Occipital lobe (tissue), 2 donors: ENCODE data around the gene ZNF672. TPM values are rescaled to one million over a fixed set of nuclear protein-coding genes. Genes with fewer than 3 reads are reported as not detected.
"Not testable (repeated sequence)": the region's sequence is repeated elsewhere in the genome, so short reads cannot be mapped to it uniquely, and the experiment has no call there.

Source experiments
- DNase-seq: peaks from one replicate; lab custom pipeline; 2025; lab: John Stamatoyannopoulos, UW
- total RNA-seq: library from RNA; depleted of rRNA; stranded (reverse); fragments of >200 nt; gene quantifications from one replicate; pipeline ENCODE4 v1.2.3, GENCODE V29; 2014

ZNF672 gene
- total RNA-seq: 14.0 TPM

DNA sequence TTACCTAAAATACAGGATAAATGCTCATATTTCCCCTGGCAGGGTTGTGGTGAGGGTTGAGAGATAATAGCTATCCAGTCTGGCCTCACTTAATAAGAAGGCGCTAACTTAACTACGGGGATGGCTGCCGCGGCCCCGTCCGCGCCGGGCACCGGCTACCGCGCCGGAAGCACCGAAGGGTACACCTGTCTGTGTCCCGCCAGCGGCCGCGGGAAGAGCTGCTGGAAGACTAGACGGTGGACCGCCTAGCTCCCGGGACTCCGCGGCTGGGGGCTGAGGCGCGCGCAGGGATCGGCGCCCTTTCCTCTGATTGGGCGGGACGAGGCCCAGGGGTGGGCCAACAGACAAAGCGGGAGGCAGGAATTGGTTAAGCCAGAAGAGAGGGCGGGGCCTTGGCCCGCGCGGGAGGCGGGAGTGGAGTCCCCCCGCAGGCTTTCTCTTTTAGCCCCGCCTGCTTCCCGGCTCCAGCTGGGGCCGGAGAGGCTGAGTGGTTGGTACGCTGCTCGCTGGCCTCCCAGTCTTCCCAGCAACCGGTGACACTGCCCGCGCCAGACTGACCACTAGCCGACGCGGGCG is at the start of gene ZNF672:
ZNF672 (plus strand) TSS at position 444 of the 576 bp plus-strand sequence. CDS start 9,051 bp downstream, outside the sequence.
- DNase-seq: peak; percentile 99

- DNase-seq: no peak
Observed at GRCh38 chr1:248788327-248788726, 49.7 kb upstream of the ZNF672 start.

DNA sequence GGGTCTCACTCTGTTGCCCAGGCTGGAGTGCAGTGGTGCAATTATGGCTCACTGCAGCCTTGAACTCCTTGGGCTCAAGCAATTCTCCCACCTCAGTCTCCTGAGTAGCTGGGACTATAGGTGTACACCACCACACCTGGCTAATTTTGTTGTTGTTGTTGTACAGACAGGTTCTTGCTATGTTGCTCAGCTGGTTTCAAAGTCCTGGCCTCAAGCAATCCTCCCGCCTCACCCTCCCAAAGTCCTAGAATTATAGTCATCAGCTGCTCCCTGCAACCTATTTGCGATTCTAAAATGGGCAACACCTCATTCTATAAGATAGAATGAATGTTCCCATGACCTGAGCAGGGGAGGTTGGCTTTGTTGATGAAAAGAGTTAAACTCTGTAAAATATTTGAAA is 48.7 kb upstream of the ZNF672 start:
- not testable (repeated sequence) for DNase-seq

GRCh38 chr1:248790456-248790855 is 47.6 kb upstream of the ZNF672 start:
- no peak for DNase-seq

DNA sequence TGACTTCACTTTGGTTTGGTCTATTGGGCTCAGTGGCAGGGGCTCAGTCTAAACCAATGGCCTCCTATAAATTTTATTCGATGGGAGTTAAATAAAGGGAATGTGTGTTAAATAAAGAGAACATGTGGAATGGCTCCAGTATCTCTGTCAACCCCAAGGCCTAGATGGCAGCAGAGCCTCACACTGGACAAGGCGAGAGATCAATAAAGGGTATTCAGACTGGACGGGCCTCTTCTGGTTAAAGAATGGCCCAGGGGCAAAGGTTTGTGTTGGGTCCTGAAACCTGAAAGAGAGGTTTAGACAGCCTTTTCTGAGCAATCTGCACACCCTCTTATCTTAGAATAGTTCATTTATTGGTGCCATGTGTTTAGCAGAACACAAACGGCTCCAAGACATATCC is 47.0 kb upstream of the ZNF672 start:
- no peak for DNase-seq

DNA sequence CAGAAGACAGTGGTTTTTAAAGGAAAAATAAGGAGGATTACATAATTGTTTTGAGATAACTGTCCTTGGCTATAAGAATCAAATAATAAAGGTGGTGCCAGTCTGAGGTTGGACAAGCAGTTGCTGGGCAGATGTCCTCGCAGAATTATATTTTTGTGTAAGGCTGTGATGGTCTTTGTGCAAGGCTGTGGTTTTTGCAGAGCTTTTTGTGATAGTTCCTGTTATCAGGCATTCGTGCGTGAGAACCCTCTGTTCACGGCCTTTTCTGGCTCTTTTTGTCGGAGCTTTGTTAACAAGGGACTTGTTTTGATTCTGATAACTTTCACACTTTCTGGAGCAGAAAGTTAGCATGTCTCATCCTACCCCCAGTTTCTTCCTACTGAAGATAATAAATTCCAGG is 45.7 kb upstream of the ZNF672 start:
- DNase-seq: no peak

DNA sequence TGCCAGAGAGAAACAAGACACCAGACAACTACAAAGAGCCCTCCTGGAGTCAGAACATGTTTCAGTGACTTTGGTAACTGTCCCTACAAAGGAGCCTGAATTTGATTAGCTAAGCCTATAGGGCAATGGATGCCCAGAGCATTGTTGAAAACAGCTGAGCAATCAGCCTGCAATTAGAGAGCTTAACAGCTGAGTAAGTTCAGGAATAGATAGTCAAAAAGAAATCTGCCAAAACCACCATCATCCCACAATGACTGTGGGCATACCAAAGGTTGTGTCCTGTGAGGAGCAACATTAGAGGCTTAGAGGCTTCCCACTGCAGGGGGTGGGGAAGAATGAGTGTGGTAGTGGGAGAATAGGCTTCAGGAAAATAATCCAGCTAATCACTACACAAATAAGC is 44.4 kb upstream of the ZNF672 start:
- no peak for DNase-seq

DNA sequence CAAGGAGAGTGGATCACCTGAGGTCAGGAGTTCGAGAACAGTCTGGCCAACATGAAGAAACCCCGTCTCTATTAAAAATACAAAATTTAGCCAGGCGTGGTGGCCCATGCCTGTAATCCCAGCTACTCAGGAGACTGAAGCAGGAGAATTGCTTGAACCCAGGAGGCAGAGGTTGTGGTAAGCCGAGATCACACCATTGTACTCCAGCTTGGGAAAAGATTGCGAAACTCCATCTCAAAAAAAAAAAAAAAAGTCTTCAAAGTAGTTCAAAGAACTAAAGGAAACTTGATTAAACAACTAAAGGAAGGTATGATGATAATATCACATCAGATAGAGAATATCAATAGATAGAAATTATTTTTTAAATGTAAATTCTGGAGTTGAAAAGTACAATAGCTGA is 43.4 kb upstream of the ZNF672 start:
- not testable (repeated sequence) for DNase-seq

DNA sequence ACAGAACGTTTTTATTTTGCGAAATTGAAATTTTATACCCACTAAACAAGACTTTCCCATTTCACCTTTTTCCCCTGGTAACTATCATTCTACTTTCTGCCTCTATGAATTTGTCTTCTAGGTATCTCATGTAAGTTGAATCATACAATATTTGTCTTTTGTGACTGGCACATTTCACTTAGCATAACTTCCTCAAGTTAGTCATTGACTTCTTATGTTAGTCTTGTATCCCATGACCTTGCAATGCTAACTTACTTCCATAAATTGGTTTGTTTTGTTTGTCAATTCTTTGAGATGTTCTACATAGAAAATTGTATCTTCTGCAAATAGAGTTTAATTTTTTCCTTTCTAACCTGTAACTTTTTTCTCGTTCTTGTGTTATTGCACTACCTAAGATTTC is 39.2 kb upstream of the ZNF672 start:
- DNase-seq: no peak

GRCh38 chr1:248800459-248800858 is 37.6 kb upstream of the ZNF672 start:
- no peak for DNase-seq

- DNase-seq: no peak
Observed at GRCh38 chr1:248802454-248802853, 35.6 kb upstream of the ZNF672 start.

GRCh38 chr1:248803501-248803900 is 34.5 kb upstream of the ZNF672 start:
- DNase-seq: not testable (repeated sequence)

GRCh38 chr1:248804771-248805681 is 33.0 kb upstream of the ZNF672 start:
- no peak for DNase-seq

GRCh38 chr1:248805876-248806275 is 32.1 kb upstream of the ZNF672 start:
- no peak for DNase-seq

DNA sequence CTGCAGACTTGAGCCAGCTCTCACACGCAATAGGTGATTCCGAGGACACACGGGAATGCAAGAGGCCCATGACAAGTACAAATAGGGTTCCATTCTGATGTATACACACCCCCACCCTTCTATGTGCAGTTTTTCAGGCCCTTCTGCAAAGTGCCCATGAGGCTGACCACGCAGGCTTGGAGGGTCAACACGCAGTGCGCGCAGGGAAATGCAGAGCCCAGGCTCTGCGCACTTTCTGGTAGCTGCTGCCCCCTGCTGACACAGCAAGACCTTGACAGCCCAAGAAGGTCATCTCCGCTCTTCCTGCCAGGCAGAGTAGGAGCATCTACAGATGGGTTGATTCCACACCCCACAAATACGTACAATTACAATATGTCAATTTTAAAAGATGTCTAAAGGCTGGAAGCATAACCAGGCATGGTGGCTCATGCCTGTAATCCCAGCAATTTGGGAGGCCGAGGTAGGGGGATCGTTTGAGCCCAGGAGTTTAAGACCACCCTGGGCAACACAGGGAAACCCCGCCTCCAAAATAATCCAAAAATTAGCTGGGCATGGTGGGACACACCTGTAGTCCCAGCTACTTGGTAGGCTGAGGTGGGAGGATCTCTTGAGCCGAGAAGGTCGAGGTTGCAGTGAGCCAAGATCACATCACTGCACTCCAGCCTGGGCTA is 30.8 kb upstream of the ZNF672 start:
- DNase-seq: no peak

GRCh38 chr1:248808876-248809275 is 29.1 kb upstream of the ZNF672 start:
- no peak for DNase-seq

- DNase-seq: no peak
Observed at GRCh38 chr1:248810000-248810726, 27.9 kb upstream of the ZNF672 start.

GRCh38 chr1:248810727-248811513 is 27.1 kb upstream of the ZNF672 start:
- no peak for DNase-seq

DNA sequence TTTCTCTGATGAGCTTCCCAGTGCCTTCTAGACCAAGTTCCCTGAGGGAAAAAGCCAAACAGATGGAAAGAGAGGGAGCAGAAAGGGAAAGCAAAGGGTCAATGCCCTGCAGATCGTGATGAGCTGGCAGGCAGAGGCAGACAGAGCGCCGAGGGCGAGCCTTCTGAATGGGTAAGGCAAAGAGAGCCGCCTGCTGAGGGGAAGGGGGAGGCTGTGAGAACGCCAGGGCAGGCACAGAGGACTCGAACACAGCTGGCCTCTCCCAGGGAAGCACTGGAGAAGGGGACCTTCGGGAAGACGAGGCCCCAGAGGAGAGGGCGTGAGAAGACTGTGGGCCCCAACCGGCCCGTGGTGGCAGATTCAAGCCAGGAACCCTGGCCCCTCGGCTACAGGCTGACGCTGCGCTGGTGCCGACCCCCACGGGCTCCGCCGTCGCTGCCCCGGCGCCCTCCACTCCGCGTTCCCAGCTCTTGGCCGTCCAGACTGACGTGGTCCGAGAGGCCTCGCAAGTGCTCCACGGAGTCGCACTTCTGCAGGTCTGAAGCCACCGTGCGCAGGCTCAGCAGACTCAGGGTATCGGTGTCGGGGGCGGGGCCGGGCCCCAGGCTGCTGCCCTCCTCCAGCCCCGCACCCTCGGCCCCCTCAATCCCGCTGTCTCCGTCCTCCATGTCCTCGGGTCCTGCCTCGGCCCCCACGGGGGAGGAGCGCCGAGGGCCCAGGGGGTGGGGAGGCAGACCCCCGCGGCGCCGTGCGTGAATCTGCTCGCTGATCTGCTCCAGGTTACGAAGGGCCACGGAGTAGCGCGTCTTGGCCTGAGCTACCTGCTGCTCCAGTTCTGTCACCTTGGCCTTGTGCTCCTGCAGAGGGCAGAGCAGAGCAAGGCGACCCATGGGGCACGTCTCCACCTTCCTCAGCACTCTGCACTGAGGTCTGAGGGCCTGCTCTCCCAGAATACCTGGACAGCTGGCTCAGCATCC is 26.2 kb upstream of the ZNF672 start:
- DNase-seq: no peak
